Adrenal gland (tissue), 5 donors: ENCODE measurements around the gene HYOU1.

Source experiments
- CTCF ChIP-seq, 6 experiments: fragments of 450-650 bp in 4 of 6; fragments of 200-600 bp in 2 of 6; sonication (generic) in 1 of 6; IDR thresholded peaks; 1 replicate in 5 of 6; 2 replicates in 1 of 6; pipeline versions ENCODE4 v1.5.1 to v1.8.0; 2016 to 2021; ENCODE audit warnings: antibody characterized with exemption in 6 of 6, mild to moderate bottlenecking in 2 of 6, moderate library complexity in 1 of 6
- POLR2A ChIP-seq, 2 donors: fragments of 450-650 bp; IDR thresholded peaks; one replicate each; pipeline ENCODE4 v1.6.1; 2017; ENCODE audit warnings: antibody characterized with exemption in 2 of 2, mild to moderate bottlenecking in 2 of 2, moderate library complexity in 1 of 2
- donor health status: DM: no; HTN: no; CAD: no.

- no peak for TF ChIP-seq CTCF (IDR thresholded peaks at IDR 0.05)
- no peak for TF ChIP-seq POLR2A (IDR thresholded peaks at IDR 0.05)
Measured at GRCh38 chr11:119054418-119054817, 2.6 kb downstream of the HYOU1 start.
